ENCODE data around the gene OSBPL3. TPM values are rescaled to one million over a fixed set of nuclear protein-coding genes. Genes with fewer than 3 reads are reported as not detected.

OSBPL3 gene
- polyA plus RNA-seq, 3 donors = 2.6 to 9.2 (median 3.7) TPM

GRCh38 chr7:24923172-24923865 is 56.7 kb downstream of the OSBPL3 start:
- Histone ChIP-seq H3K36me3 (replicated peaks in 1 of 2; ENCODE audit: control insufficient read depth in 1 of 2, insufficient read depth in 2 of 2, low read length in 2 of 2) (no peaks in the 10 kb centered on the region), H3K4me1 (ENCODE audit: control insufficient read depth in 1 of 2, insufficient read depth in 2 of 2, low read length in 2 of 2) (no peaks in the 10 kb centered on the region), H2AFZ (ENCODE audit: insufficient read depth, low read depth, low read length, poor library complexity, severe bottlenecking) (no peak overlapping the region), H3K4me2 (replicated peaks; ENCODE audit: extremely low read depth, low read length, poor library complexity, severe bottlenecking) (no peak overlapping the region), H4K20me1 (ENCODE audit: insufficient read depth, low read length) (no peaks in the 10 kb centered on the region), H3K79me2 (ENCODE audit: insufficient read depth, low read length) (no peaks in the 10 kb centered on the region), H3K4me3 (replicated peaks in 1 of 3; ENCODE audit: low read depth in 2 of 3, low read length in 3 of 3) (no peak overlapping the region), H3K27me3 (ENCODE audit: control insufficient read depth in 2 of 2, insufficient read depth in 2 of 2, low read length in 2 of 2) (no peaks in the 10 kb centered on the region), H3K9ac (ENCODE audit: insufficient read depth, low read length, poor library complexity, severe bottlenecking) (no peak overlapping the region), H3K9me3 (replicated peaks in 1 of 2; ENCODE audit: control insufficient read depth in 1 of 2, insufficient read depth in 1 of 2, low read length in 2 of 2) (no peaks in the 10 kb centered on the region), H3K27ac (ENCODE audit: low read depth in 1 of 2, low read length in 2 of 2) (no peak overlapping the region)
- intact Hi-C loops (cut with micrococcal nuclease) = no loop called here
- Mint-ChIP-seq H3K27me3 (ENCODE audit: low read depth in 3 of 3) (peaks cover 0 to 3% (median 0%) of the 10 kb centered on the region in 3 donors), H3K4me1 (peaks cover 6% of the 10 kb centered on the region), H3K4me3 (no peak overlapping the region), H3K36me3 (no peaks in the 10 kb centered on the region), H3K27ac (peak overlapping the region in 1 of 7 donors; percentile 27), H3K9me3 (no peaks in the 10 kb centered on the region)
- 79% methylated on average over 9 of the region's 9 CpGs for WGBS (ENCODE audit: insufficient coverage)
- TF ChIP-seq CTCF (IDR thresholded peaks at IDR 0.05) = no peak
- DNase-seq = no peak

GRCh38 chr7:24922099-24922773 is 57.7 kb downstream of the OSBPL3 start:
- Histone ChIP-seq H3K4me1 (ENCODE audit: control insufficient read depth in 1 of 2, insufficient read depth in 2 of 2, low read length in 2 of 2) (no peaks in the 10 kb centered on the region), H3K36me3 (replicated peaks in 1 of 2; ENCODE audit: control insufficient read depth in 1 of 2, insufficient read depth in 2 of 2, low read length in 2 of 2) (no peaks in the 10 kb centered on the region), H4K20me1 (ENCODE audit: insufficient read depth, low read length) (no peaks in the 10 kb centered on the region), H3K79me2 (ENCODE audit: insufficient read depth, low read length) (no peaks in the 10 kb centered on the region), H3K27ac (ENCODE audit: low read depth in 1 of 2, low read length in 2 of 2) (no peak overlapping the region), H3K4me2 (replicated peaks; ENCODE audit: extremely low read depth, low read length, poor library complexity, severe bottlenecking) (no peak overlapping the region), H2AFZ (ENCODE audit: insufficient read depth, low read depth, low read length, poor library complexity, severe bottlenecking) (no peak overlapping the region), H3K9me3 (replicated peaks in 1 of 2; ENCODE audit: control insufficient read depth in 1 of 2, insufficient read depth in 1 of 2, low read length in 2 of 2) (no peaks in the 10 kb centered on the region), H3K4me3 (replicated peaks in 1 of 3; ENCODE audit: low read depth in 2 of 3, low read length in 3 of 3) (no peak overlapping the region), H3K9ac (ENCODE audit: insufficient read depth, low read length, poor library complexity, severe bottlenecking) (no peak overlapping the region), H3K27me3 (ENCODE audit: control insufficient read depth in 2 of 2, insufficient read depth in 2 of 2, low read length in 2 of 2) (no peaks in the 10 kb centered on the region)
- no peak for DNase-seq
- Mint-ChIP-seq H3K27me3 (ENCODE audit: low read depth in 3 of 3) (peaks cover 0 to 3% (median 0%) of the 10 kb centered on the region in 3 donors), H3K9me3 (no peaks in the 10 kb centered on the region), H3K4me1 (peaks cover 6% of the 10 kb centered on the region), H3K36me3 (no peaks in the 10 kb centered on the region), H3K4me3 (no peak overlapping the region), H3K27ac (no peak overlapping the region)
- intact Hi-C loops (cut with micrococcal nuclease) = no loop called here
- 93% methylated on average over 2 of the region's 5 CpGs for WGBS (ENCODE audit: insufficient coverage)
- no peak for TF ChIP-seq CTCF (IDR thresholded peaks at IDR 0.05)
